PC-9 (cell line): ENCODE data around the gene KIR3DL3.

Source experiments
- CTCF ChIP-seq: fragments of 200-600 bp; sonication (generic); conservative IDR thresholded peaks from 2 replicates; pipeline ENCODE4 v1.6.1; 2017; ENCODE audit warnings: mixed run types, antibody characterized with exemption, mild to moderate bottlenecking, moderate library complexity
- EZH2 ChIP-seq: fragments of 200-600 bp; sonication (generic); IDR thresholded peaks from 2 replicates; pipeline ENCODE4 v1.8.0; 2017; ENCODE audit warnings: antibody characterized with exemption, low read depth

- TF ChIP-seq EZH2 = no peak
- no peak for TF ChIP-seq CTCF
Measured at GRCh38 chr19:54691582-54692297, 32.5 kb upstream of the KIR3DL3 start.
